Measurements from ENCODE around the gene VAV3. TPM values are rescaled to one million over a fixed set of nuclear protein-coding genes. Genes with fewer than 3 reads are reported as not detected.

The VAV3 gene
- total and polyA plus RNA-seq, 2 donors from 2014 or later, result 61.6 to 87.5 TPM

DNA sequence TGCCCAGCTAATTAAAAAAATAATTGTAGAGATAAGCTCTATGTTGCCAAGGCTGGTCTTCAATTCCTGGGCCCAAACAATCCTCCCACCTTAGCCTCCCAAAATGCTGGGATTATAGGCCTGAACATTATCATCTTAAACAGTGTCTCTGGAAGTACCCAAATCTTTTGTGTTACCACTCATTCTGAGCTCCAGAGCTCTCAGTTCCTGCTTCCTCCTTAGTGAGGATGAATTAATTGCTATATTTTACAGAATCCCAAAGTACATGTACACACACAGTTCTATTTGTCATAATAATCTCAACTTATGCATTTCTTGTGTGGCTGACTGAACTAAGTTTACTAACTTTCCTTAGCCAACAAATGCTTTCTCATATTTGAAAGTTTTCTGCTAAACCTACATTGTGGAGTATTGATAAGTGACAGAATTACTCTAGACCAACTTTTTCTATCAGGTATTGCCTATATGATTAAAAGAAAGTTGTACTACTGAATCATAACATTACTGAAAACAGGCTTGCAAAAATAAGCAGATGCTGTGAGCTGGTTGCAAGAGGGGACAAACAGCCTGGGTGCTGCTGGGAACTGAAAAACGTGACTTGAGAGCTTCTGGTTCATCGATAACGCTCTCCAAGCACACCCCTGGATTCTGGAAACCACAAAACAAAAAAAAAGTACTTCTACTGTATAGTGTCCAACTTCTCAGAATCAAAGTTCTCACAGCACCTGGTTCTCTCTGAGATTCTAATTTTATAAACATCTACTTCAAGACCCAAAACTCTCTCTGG, 15.3 kb downstream of the VAV3 start:
- H3K4me1 ChIP-seq (ENCODE audit: control insufficient read depth in 2 of 3, insufficient read depth in 2 of 3, low read depth in 1 of 3, low read length in 3 of 3), result no peaks in the 10 kb centered on the region
- TF ChIP-seq, protein P1, sequence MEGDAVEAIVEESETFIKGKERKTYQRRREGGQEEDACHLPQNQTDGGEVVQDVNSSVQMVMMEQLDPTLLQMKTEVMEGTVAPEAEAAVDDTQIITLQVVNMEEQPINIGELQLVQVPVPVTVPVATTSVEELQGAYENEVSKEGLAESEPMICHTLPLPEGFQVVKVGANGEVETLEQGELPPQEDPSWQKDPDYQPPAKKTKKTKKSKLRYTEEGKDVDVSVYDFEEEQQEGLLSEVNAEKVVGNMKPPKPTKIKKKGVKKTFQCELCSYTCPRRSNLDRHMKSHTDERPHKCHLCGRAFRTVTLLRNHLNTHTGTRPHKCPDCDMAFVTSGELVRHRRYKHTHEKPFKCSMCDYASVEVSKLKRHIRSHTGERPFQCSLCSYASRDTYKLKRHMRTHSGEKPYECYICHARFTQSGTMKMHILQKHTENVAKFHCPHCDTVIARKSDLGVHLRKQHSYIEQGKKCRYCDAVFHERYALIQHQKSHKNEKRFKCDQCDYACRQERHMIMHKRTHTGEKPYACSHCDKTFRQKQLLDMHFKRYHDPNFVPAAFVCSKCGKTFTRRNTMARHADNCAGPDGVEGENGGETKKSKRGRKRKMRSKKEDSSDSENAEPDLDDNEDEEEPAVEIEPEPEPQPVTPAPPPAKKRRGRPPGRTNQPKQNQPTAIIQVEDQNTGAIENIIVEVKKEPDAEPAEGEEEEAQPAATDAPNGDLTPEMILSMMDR (IDR thresholded peaks at IDR 0.05; ENCODE audit: borderline replicate concordance, extremely low read depth, insufficient read depth), result no peak
- H3K36me3 ChIP-seq (ENCODE audit: control insufficient read depth in 2 of 3, insufficient read depth in 3 of 3, low read length in 3 of 3), result no peaks in the 10 kb centered on the region
- H3K27me3 ChIP-seq (ENCODE audit: control insufficient read depth, insufficient read depth, low read length), result no peaks in the 10 kb centered on the region
- no peak overlapping the region for H3K4me3 ChIP-seq (ENCODE audit: low read length in 3 of 3)
- H3K9me3 ChIP-seq (ENCODE audit: control insufficient read depth in 2 of 3, insufficient read depth in 1 of 3, low read length in 3 of 3), result no peaks in the 10 kb centered on the region
- H3K27ac ChIP-seq (ENCODE audit: low read depth in 2 of 2, low read length in 2 of 2), result no peak overlapping the region
- no peak overlapping the region for H3K9ac ChIP-seq (ENCODE audit: low read length in 3 of 3)
- DNase-seq (no peak), FAIRE-seq (no peak)
- intact Hi-C loops (cut with DNase I), result no loop called here

DNA sequence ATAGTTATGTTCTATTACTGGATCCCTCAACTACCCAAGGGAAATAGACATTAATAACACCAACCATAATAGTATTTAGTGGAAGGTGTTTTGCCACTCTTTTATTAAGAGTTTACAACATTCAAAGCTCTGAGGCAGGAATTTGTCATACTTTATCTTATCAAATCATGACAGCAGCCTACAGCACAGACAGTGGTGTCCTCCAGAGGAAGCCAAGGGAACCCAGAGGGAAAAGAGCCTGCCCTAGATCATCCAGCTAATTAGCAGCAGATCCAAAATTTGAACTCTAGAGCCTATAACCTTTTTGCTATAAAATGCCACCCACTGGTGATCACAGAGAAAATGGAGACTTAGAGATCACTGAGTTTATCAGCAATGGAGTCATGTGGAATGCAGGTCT, 18.2 kb downstream of the VAV3 start:
- Histone ChIP-seq H3K9me3 (ENCODE audit: control insufficient read depth in 2 of 3, insufficient read depth in 1 of 3, low read length in 3 of 3) (no peaks in the 10 kb centered on the region), H3K4me1 (ENCODE audit: control insufficient read depth in 2 of 3, insufficient read depth in 2 of 3, low read depth in 1 of 3, low read length in 3 of 3) (no peaks in the 10 kb centered on the region), H3K9ac (ENCODE audit: low read length in 3 of 3) (no peak overlapping the region), H3K36me3 (ENCODE audit: control insufficient read depth in 2 of 3, insufficient read depth in 3 of 3, low read length in 3 of 3) (no peaks in the 10 kb centered on the region), H3K27ac (ENCODE audit: low read depth in 2 of 2, low read length in 2 of 2) (no peak overlapping the region), H3K27me3 (ENCODE audit: control insufficient read depth, insufficient read depth, low read length) (no peaks in the 10 kb centered on the region), H3K4me3 (ENCODE audit: low read length in 3 of 3) (no peak overlapping the region)
- TF ChIP-seq, protein P1 (IDR thresholded peaks at IDR 0.05; ENCODE audit: borderline replicate concordance, extremely low read depth, insufficient read depth), result no peak
- DNase-seq (no peak), FAIRE-seq (no peak)
- intact Hi-C loops (cut with DNase I), result no loop called here

DNA sequence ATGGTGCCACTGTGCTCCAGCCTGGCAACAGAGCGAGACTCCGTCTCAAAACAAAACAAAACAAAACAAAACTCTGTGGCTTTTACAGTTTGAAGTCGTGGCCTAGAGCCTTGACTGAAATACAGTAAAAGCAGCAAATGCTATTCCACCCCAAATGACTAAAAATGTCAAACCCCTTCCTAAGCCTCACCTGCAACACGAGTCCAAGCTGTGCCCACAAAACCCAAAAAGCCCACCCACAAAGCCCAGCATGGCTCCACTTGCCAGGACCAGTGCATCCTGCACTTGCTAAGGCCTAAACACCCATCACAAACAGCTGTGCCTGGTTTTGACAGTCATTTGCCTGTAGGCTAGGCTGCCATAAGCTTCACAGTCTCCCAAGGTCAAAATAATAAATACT, 21.3 kb downstream of the VAV3 start:
- intact Hi-C loops (cut with DNase I), result no loop called here
- Histone ChIP-seq H3K27me3 (ENCODE audit: control insufficient read depth, insufficient read depth, low read length) (no peaks in the 10 kb centered on the region), H3K9me3 (ENCODE audit: control insufficient read depth in 2 of 3, insufficient read depth in 1 of 3, low read length in 3 of 3) (no peaks in the 10 kb centered on the region), H3K9ac (ENCODE audit: low read length in 3 of 3) (no peak overlapping the region), H3K4me1 (ENCODE audit: control insufficient read depth in 2 of 3, insufficient read depth in 2 of 3, low read depth in 1 of 3, low read length in 3 of 3) (no peaks in the 10 kb centered on the region), H3K27ac (ENCODE audit: low read depth in 2 of 2, low read length in 2 of 2) (no peak overlapping the region), H3K36me3 (ENCODE audit: control insufficient read depth in 2 of 3, insufficient read depth in 3 of 3, low read length in 3 of 3) (no peaks in the 10 kb centered on the region), H3K4me3 (ENCODE audit: low read length in 3 of 3) (no peak overlapping the region)
- DNase-seq (no peak), FAIRE-seq (no peak)
- TF ChIP-seq, protein P1 (IDR thresholded peaks at IDR 0.05; ENCODE audit: borderline replicate concordance, extremely low read depth, insufficient read depth), result no peak
